GM10847 (cell line): ENCODE results near the gene PAQR7.

Experiments
- POLR2A ChIP-seq: IDR thresholded peaks from 2 replicates; pipeline ENCODE4 v1.6.1; 2011; ENCODE audit not compliant: insufficient read length; ENCODE audit errors: extremely low read depth

PAQR7 gene

DNA sequence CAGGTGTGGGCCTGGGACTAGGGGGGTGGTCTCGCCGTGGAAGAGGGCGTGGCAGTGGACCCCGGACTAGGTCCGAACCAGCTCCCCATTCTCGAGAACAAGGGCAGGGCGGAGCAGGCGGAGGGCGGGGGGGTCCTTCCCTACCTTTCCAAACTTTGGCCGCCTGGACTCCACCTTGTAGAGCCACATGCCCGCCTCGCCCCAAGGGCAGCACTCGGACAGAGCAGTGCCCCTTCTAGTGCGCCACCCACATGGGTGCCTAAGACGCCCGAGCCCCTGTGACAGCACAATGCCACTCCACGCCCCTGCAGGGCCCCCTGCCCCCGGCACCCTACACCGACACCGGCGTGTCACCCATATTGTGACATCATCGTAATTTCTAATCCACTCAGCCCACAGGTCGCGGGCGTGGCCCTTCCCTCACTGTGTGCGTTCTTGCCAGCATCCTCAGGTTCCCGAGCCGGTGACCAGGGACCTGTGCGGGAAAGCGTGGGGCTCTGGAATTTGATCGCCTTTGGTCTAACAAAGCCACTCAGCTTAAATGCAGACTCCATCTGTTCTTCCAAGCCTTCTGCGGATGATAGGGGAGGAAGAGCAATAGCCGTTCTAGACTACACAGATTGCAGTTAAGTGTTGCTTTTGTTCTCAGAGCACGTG is 31.3 kb upstream of the PAQR7 start:
- TF ChIP-seq POLR2A, result no peak

DNA sequence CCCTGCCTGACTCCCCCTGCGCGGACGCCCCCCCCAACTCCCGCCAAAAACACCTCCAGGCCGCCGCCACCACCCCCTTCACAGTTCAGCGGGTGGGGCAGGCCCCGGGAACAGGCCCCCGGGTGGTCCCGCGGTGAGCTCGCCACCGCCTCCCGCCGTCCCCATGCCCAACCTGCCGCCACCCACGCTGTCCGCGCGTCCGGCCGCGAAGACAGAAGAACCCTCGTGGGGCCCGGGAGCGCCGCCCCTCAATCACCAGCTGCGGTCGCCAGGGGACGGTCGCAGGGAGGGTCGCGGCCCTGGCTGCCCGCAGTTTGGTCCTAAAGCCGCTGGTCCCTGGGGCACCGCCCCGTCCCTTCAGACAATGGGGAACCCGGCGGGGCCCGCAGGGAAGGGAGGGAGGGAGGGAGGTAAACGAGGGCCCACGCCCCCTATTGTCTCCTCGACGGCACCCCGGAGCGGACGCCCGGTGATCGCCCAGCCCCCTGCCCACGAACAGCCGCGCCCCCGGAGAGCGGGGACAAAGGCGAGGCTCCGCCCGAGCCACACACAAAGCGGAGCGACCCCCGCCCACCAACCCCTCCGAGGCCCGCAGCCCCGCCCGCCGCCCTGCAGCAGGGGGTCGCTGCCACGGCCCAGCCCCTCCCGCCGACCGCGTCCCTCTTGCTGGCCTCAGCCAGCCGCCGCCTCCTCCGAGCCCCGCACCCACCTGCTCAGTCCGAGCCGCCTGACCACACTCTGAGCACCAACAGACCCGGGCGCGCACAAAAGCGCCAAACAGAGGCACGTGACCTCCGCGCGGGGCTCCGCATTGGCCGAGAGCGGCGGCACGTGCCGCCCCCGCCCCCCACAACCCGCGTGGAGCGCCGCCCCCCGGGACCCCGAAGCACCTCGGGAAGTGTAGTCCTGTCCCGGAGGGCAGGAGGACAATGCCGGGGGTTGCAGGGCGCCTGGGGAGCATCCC is 30.5 kb upstream of the PAQR7 start, which contains the start of gene STMN1:
STMN1 (minus strand) TSS at position 740 of the 964 bp plus-strand sequence. CDS start 1,743 bp downstream, outside the sequence.
- TF ChIP-seq POLR2A, result peak; percentile 96

DNA sequence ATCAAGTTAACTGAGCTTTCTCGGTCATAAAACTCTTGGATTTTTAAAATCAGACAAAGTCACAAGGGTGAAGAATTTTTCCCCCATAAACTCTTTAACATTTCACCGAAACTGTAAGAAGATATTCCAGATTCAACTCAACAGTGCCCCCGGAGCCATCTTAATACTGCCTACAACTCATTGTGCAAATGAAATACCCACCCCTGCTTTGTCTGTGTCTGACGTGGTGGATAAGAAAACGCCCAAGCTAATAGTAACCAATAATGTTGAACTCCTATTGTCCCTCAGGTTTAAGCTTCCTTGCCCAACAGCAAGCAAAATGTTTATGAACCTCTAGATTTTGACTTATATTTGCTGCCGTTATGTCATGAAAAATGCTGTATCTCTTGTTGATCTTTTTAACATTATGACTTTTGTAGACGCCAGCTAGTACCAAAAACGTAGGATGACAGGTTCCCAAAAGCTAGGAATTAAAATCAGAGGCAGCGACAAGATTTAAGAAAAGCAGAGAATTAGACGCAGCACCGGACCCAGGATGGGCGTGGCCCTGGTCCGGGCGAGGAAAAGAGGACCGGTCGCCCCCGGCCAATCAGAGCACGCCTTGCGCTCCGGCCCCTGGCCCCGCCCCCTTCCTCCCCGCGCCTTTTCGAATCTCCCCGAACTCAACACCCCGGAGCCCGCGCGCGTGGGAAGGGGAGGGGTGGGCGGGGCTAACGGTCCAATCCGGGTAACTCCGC is 29.6 kb upstream of the PAQR7 start:
- TF ChIP-seq POLR2A, result no peak

DNA sequence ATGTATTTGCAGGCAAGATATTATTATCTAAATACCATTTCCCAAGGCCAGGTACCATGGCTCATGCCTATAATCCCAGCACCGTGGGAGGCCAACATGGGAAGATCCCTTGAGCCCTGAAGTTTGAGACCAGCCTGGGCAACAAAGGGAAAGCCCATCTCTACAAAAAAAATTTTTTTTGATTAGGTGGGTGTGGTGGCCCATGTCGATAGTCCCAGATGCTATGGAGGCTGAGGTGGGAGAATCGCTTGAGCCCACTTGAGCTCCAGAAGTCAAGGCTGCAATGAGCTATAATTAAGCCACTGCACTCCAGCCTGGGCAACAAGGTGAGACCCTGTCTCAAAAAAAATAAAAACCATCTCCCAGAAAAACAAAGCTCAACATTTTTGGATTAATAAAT is 28.5 kb upstream of the PAQR7 start:
- no peak for TF ChIP-seq POLR2A

DNA sequence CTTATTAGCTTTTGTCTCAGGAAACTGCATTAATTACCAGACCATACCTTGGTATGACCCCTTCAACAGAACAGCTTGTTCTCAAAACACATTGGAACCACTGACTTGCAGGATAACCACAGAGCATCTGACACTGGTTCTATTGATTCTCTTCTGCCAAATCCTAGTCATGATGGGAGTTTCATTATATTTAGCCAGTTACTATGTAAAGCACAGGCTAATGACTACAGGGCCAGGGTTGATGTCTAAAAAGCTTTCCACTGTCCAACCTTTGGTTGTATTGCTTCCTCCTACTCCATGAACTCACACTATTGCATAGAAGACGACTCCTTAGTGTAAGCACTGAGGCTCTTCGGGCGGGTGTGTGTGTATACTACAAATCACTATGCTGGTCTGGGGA is 27.0 kb upstream of the PAQR7 start:
- no peak for TF ChIP-seq POLR2A

DNA sequence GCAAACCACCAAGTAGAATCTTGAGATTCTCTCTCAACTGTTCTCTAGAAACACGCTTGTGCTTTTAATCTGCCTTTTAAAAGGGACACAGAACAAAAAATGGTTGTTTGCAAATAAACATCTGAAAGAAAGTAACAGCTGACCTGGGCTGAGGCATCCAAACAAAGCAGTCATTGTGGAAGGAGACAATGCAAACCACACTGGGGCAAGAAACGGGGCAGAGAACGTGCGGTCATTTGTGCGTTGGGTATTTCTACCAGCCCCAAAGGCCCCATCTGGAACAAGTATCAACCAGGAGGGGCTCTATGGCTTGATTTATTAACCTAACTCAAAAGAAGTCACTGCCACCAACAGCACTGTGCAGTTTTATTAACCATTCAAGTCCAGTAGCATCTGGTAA is 24.7 kb upstream of the PAQR7 start:
- TF ChIP-seq POLR2A, result no peak

DNA sequence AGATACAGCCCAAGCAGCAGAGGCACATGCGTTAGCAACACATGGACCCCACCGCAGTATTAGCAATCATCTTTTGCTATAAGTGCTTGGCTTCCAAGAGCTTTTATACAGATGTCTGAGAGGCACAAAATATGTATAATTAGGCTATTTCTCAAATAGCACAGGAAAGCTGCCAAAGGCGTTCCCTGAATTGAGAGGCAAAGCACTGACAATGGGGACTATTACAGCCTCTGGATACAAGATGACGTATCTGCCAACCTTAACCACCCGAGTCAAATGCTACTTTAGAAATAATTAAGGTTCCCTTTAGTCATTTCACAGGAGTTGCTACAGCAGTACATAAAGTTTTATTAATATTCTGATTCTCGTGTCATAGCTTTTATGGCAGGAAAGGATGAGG is 24.3 kb upstream of the PAQR7 start:
- TF ChIP-seq POLR2A, result no peak

DNA sequence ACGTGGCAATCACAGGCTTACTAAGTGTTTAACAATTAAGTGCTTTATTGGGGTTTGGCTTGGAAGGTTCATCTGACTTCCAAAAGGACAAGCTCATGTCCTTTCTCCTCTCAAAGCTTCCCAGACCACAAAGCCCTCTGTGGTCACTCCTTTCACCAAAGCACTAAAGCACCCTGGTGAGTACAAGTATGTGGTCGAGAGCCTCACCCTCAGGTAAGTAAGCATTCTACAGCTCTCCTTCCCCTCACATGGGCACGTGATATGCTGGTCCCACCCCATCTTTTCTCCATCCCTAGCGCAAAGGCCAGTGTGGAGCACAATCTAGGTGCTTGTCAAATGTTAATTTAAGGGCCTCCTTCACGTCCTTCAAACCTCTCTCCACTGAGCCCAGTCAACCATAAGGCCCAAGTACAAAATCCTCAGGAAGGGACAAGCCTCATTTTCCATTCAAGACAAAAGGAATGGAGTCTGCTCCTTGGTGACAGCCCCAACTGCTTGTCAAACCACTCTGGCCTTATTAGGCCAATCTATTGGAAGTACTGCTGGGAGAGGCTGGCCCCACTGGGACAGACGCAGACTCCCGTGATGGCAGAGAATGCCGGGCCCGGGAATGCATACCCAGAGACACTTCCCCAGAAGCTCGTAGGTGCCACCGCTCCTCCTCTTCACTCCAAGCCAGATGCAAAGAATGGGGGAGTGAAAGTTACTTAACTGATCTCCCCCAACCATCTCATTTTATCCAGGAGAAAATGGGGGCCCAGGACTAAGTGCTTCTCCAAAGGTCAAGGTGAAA is 22.9 kb upstream of the PAQR7 start:
- TF ChIP-seq POLR2A, result no peak

DNA sequence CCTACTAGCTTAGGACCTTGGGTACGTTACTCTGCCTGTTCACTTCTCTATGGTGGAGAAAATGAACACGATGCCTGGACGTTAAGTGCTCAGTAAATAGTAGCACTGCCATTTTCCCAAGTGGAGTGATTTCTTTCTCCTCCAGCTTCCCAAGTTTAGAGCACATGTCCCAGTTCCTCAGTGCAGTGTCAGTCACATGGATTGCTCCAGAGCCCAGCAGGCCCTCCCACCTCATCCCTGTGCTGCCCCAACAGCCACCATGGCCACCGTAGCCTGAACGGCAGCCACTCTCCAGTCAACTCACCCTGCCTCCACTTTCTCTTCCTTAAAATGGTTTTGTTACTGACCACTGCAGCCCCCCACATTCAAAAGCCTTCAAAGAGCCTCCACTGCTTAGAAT is 22.2 kb upstream of the PAQR7 start:
- TF ChIP-seq POLR2A, result no peak

DNA sequence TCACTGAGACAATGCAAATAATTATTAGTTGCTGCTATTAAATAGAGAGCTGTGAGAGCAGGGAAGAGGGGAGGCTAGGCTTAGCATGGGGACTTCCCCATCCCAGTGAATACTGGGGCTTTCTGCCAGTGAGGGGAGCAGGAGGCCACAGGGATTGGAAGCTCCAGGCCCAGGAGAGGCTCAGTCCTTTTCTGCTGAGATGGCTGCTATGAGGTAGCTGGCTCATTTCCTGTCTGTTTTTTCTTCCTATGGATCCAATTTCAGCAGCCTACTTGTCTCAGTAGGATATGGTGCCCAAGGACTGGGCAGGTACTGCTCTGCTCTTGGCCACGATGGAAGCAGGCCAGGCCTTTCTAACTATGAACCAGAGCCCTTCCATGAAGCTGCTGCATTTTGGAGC is 20.8 kb upstream of the PAQR7 start:
- TF ChIP-seq POLR2A, result no peak

DNA sequence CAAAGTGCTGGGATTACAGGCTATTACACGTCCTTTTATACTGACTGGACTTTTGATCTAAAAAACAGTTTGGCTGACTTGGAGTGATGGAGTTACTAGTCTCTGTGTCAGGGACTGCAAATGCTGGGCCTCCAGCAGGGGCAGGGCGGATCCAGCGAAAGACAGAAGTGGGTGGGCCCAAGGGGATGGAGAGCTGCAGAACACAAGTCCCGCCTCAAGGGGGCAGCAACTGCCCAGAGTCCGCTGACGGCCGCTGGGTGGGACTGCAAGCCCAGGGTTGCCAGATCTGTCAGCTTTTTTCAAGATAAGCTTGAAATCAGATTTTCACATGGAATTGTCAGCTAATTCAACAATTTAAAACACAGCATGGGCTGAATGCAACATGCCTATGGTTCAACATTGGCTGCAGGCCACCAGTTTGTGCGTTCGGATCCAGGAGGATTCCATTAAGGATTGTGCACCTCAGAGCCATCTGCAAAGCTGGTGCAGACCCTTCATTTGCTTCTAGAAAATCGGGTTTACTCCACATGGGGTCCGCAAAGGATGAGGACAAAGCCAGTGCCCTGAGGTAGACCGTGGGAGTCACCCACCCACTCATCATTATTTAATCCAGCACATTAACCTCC is 20.0 kb upstream of the PAQR7 start:
- no peak for TF ChIP-seq POLR2A

DNA sequence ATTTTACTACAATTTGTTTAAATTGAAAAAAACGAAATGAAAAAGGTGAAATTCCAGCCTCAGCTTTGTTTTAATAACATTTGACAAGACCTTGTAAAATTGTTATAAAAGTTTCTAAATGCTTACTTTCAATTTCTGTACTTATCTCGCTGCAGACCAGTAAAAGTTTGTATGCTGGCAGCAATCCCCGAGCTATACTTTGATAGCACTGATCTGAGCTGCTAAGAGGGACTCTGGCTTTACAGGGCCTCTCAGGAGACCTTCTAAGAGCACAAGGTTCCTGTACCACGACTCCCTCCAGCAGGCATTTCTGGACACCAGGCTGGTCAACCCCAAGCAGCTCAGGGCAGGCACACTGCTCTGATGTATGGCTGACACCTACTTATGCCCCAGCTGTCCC is 17.6 kb upstream of the PAQR7 start:
- no peak for TF ChIP-seq POLR2A

DNA sequence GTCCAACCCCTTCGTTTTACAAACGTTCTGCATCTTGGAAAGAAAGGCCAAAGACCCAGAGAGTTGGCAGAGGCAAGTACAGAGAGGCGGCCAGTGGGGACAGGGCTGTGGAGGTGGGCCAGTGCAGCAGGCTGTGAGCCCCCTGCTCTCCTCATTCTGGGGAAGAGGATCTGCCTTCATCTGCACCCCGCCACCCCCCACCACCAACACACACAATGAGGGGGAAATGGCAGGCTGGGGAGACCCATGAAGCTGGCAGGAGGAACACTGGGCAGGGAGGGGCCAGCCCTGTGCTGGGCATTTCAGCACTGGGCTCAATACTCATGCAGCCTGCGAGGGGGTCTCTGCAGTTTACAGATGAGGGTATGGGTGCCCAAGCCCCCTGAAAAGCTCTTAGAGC is 16.1 kb upstream of the PAQR7 start:
- no peak for TF ChIP-seq POLR2A

DNA sequence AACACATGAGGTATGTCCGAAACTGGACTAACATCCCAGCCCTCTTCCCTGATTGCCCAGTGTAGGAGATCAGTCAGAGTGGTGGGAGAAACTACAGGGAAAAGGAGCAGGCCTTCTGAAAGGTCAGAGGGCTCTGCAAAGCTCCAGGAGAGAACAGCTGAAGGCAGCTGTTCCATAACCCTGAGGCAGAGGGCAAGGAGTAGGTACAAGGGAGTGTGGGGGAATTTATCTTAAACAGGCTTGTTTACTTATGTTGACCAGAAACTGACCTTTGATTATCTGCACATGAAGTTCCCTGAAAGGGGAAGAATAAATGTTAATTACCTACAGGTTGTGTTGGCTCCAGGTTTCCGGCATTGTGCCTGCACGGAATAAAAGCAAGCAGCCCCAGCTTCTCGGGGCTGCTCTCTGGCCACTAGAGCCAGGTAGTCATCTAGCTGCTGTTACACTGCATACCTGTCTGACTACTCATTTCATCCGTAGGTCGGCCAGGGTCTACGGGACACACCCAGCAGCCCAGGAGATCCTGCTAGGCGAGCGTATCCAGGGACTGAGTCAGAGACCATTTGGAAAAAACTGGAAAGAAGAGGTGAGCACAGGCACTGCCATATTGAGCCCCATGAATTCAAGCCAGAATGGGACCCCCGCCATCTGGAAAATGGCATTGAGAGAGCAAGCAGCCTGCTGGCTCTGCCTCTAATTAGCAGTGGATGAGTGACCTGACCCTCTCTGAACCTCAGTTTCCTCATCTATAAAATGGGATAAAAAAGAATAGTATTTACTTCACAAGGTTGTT is 14.9 kb upstream of the PAQR7 start:
- TF ChIP-seq POLR2A, result no peak
